Spleen (tissue), 11 donors: ENCODE measurements around the gene AP5B1. TPM values are rescaled to one million over a fixed set of nuclear protein-coding genes. Genes with fewer than 3 reads are reported as not detected.

Source experiments
- DNase-seq: peaks from one replicate; pipeline ENCODE4 v3.0.0-alpha.2; 2020
- H3K27ac ChIP-seq, 8 donors: fragments of 200-600 bp; sonication (generic) in 7 of 8; 1 replicate in 4 of 8; 2 replicates in 4 of 8; pipeline versions ENCODE4 v1.5.0 to v1.8.0; 2016 to 2021; ENCODE audit warnings: inconsistent platforms in 4 of 8, mild to moderate bottlenecking in 4 of 8, moderate library complexity in 1 of 8
- H3K27me3 ChIP-seq, 7 donors: fragments of 200-600 bp; sonication (generic) in 6 of 7; replicated peaks in 1 of 7; 1 replicate in 4 of 7; 2 replicates in 3 of 7; pipeline versions ENCODE4 v1.5.0 to v1.8.0; 2016 to 2021; ENCODE audit warnings: inconsistent platforms in 3 of 7, mild to moderate bottlenecking in 1 of 7
- H3K36me3 ChIP-seq, 6 donors: fragments of 200-600 bp; sonication (generic) in 5 of 6; 1 replicate in 4 of 6; 2 replicates in 2 of 6; pipeline versions ENCODE4 v1.5.0 to v1.8.0; 2016 to 2021; ENCODE audit warnings: inconsistent platforms in 2 of 6
- H3K4me1 ChIP-seq, 6 donors: fragments of 200-600 bp; sonication (generic) in 5 of 6; 1 replicate in 3 of 6; 2 replicates in 3 of 6; pipeline versions ENCODE4 v1.5.0 to v1.8.0; 2016 to 2021; ENCODE audit warnings: inconsistent platforms in 3 of 6
- H3K4me3 ChIP-seq, 8 donors: fragments of 200-600 bp; sonication (generic) in 7 of 8; 1 replicate in 4 of 8; 2 replicates in 4 of 8; pipeline versions ENCODE4 v1.5.0 to v1.8.0; 2016 to 2021; ENCODE audit warnings: inconsistent platforms in 4 of 8, mild to moderate bottlenecking in 4 of 8, moderate library complexity in 2 of 8
- H3K9me3 ChIP-seq, 8 donors: fragments of 200-600 bp; sonication (generic) in 7 of 8; 1 replicate in 4 of 8; 2 replicates in 4 of 8; pipeline versions ENCODE4 v1.5.0 to v1.8.0; 2016 to 2021; ENCODE audit warnings: inconsistent platforms in 4 of 8
- POLR2A ChIP-seq, 3 donors: fragments of 450-650 bp; IDR thresholded peaks; one replicate each; pipeline ENCODE4 v1.5.1; 2017; ENCODE audit warnings: antibody characterized with exemption in 3 of 3, mild to moderate bottlenecking in 1 of 3
- POLR2AphosphoS5 ChIP-seq, 3 donors: sonication (generic); formaldehyde crosslinking; IDR thresholded peaks; one replicate each; pipeline ENCODE4 v1.5.1; 2017; ENCODE audit warnings: antibody characterized with exemption in 3 of 3
- WGBS, 5 donors: extraction: QIAGEN DNeasy Blood & Tissue Kit in 3 of 5; methylation state at CpG; one replicate each; pipeline versions ENCODE4 v1.1.5 to v1.1.7; 2013 to 2018; 5-methylcytosine and 5-hydroxymethylcytosine counted together
- intact Hi-C: fragments of 100-400 bp; cut with DNase I; formaldehyde crosslinking; loops from one replicate; pipeline ENCODE4 v1.15.0; 2023; ENCODE audit warnings: low total_unique reads
- polyA plus RNA-seq, 3 donors: library from polyadenylated mRNA; stranded (reverse); fragments of 200-250 nt; gene quantifications; one replicate each; pipeline ENCODE4 v1.2.1, GENCODE V29; 2013
- total RNA-seq, 7 donors: library from RNA; depleted of rRNA in 3 of 7; stranded (reverse); fragments of >200 nt in 3 of 7; fragmentation: NEBNext Ultra II Directional in 4 of 7; extraction: Animal tissue kit (Norgen Biotek cat#: 25700) in 4 of 7; gene quantifications; one replicate each; pipeline versions ENCODE4 v1.1.0 to v1.2.1, GENCODE V29; 2016 to 2021
- TF ChIP-seq, protein P1 (sequence below), 11 experiments: fragments of 200-600 bp in 7 of 11; fragments of 450-650 bp in 4 of 11; sonication (generic) in 4 of 11; IDR thresholded peaks in 8 of 11; conservative IDR thresholded peaks in 3 of 11; 1 replicate in 7 of 11; 2 replicates in 4 of 11; pipeline versions ENCODE4 v1.4.0 to v1.8.0; 2016 to 2021; ENCODE audit warnings: antibody characterized with exemption in 11 of 11, inconsistent platforms in 4 of 11, mild to moderate bottlenecking in 1 of 11
- donor health status: healthy with polysubstance abuse.
- donor health status: DM: no; HTN: no; CAD: no; lungs with moderate emphysema.
- donor health status: DM: no; HTN: no; CAD: no.
- donor health status: Bipolar disorder and iron deficiency.
- donor health status: healthy.
- donor health status: DM: no; HTN: no; CAD: no.
- donor health status: DM: yes; HTN: yes; CAD: no.

The AP5B1 gene
- total and polyA plus RNA-seq, 10 donors, result 2.8 to 58.9 (median 29.8) TPM

DNA sequence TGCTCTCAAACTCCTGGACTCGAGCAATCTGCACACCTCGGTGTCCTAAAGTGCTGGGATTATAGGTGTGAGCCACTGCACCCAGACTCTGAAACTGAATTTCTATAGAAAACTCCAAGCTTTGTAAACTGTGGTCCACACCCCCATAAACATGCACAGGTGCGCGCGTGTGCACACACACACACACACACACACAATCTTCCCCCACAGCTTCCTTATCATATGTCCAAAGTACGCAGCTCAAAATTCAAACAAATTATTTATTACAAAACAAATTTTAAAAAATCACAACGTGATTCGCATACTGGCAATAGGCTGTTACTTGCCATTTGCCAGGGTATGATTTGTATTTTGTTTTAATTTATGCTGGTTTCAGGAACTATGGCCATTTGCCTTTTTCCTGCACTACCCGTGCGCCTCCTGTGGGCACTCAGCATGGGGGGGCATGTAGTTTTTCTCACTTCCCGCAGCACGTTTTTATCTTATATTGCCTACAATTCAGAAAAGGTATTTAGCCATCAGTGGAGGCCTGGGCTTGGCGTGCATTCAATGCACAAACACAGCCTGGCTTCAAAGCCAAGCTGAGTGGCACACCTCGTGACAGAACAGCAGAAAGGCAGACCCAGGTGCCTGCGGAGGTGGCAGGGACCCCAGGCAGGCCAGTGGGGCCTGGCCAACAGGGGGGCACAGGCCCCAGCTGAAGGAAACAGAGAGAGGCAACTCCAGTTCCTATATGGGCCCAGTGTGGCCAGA lies 42.2 kb upstream of the AP5B1 start:
- H3K27me3 ChIP-seq, result no peaks in the 10 kb centered on the region
- WGBS, 5 donors, result 74 to 88% (median 83%) methylated on average over 15 of the region's 15 CpGs
- H3K27ac ChIP-seq, result no peak overlapping the region
- intact Hi-C loops, result no loop called here
- peaks cover 0 to 12% (median 5%) of the 10 kb centered on the region in 6 donors for H3K4me1 ChIP-seq
- no peak for DNase-seq
- no peaks in the 10 kb centered on the region for H3K36me3 ChIP-seq
- TF ChIP-seq, protein P1, sequence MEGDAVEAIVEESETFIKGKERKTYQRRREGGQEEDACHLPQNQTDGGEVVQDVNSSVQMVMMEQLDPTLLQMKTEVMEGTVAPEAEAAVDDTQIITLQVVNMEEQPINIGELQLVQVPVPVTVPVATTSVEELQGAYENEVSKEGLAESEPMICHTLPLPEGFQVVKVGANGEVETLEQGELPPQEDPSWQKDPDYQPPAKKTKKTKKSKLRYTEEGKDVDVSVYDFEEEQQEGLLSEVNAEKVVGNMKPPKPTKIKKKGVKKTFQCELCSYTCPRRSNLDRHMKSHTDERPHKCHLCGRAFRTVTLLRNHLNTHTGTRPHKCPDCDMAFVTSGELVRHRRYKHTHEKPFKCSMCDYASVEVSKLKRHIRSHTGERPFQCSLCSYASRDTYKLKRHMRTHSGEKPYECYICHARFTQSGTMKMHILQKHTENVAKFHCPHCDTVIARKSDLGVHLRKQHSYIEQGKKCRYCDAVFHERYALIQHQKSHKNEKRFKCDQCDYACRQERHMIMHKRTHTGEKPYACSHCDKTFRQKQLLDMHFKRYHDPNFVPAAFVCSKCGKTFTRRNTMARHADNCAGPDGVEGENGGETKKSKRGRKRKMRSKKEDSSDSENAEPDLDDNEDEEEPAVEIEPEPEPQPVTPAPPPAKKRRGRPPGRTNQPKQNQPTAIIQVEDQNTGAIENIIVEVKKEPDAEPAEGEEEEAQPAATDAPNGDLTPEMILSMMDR (IDR thresholded peaks at IDR 0.05 in 8 of 11, conservative IDR thresholded peaks at IDR 0.05 in 3 of 11), result no peak
- TF ChIP-seq POLR2AphosphoS5 (IDR thresholded peaks at IDR 0.05) (no peak), POLR2A (IDR thresholded peaks at IDR 0.05) (no peak)
- H3K9me3 ChIP-seq, result no peaks in the 10 kb centered on the region
- no peak overlapping the region for H3K4me3 ChIP-seq

DNA sequence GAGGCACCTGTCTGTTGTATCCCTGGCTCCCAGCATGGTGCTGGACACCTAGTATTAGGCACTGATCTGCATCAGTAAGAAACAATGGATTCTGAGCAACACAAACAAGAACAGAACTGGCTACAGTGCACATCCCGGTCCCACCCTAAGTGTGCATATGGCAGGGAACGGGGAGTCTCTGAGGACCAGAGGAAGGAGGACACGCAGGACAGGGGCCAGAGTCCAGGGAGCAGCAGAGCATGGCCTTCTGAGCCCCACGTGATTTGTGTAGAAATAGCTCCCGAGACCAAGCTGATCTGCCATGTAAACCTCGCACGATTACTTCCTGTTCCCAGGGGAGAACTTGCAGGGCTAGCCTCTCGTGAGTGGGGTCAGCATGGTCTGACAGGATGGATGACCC lies 40.3 kb upstream of the AP5B1 start:
- WGBS, 5 donors, result 40 to 70% (median 54%) methylated on average over 8 of the region's 8 CpGs
- intact Hi-C loops, result no loop called here
- no peak overlapping the region for H3K27ac ChIP-seq
- no peaks in the 10 kb centered on the region for H3K27me3 ChIP-seq
- TF ChIP-seq, protein P1 (IDR thresholded peaks at IDR 0.05 in 8 of 11, conservative IDR thresholded peaks at IDR 0.05 in 3 of 11), result no peak
- no peak for TF ChIP-seq POLR2A (IDR thresholded peaks at IDR 0.05)
- DNase-seq, result no peak
- no peak overlapping the region for H3K4me3 ChIP-seq
- no peaks in the 10 kb centered on the region for H3K36me3 ChIP-seq
- no peaks in the 10 kb centered on the region for H3K9me3 ChIP-seq
- H3K4me1 ChIP-seq, result peaks cover 4 to 29% (median 21%) of the 10 kb centered on the region in 6 donors

DNA sequence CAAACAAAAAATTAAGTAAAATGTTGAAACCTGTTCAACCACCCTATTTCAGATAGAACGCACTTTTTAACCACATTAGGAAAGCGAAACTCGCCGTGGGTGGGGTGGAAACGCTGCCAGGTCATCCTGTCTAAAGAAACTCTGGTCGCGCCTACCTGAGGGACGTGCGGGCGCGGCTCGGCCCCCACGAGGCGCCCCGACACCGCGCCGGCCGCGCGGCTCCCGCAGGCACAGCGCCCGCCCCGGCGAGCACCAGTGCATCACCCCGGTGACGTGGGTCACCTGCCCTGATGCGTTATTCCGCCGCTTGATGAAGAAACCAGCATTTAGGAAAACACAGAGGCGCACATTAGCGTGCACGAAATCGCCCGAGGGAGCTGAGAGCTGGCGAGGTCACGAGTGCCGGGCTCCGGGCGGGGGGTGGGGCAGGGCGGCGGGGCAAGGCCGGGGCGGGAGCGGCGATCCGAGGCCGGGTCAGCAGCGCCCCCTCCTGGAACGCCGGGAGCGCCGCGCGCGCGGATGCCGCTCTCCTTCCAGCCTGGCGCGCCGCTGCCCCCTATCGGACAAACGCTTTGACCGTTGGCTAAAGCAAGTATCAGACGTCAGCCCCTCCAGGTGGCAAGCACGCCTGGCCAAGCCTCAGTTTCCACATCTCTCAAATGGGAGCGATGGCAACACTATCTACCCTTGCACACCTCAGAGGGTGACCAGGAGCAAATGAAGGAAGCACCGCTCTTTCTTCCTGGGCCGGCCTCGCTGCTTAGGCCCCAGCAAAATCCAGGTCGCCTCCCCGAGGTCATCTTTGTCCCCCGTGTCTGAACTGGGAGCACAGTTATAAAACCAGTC lies 37.3 kb upstream of the AP5B1 start:
- peak overlapping the region; percentile 43 to 91 (median 66) for H3K4me3 ChIP-seq
- H3K36me3 ChIP-seq, result peaks cover 0 to 10% (median 0%) of the 10 kb centered on the region in 6 donors
- intact Hi-C loops, result loop anchor here (5.0 to 10.0 kb wide), 3 partner anchors 46 to 191 kb away; partner anchors contain the start of gene KAT5
- H3K9me3 ChIP-seq, result no peaks in the 10 kb centered on the region
- TF ChIP-seq POLR2A (IDR thresholded peaks at IDR 0.05) (no peak), POLR2AphosphoS5 (IDR thresholded peaks at IDR 0.05) (peak; percentile 70 to 85 (median 75))
- TF ChIP-seq, protein P1 (IDR thresholded peaks at IDR 0.05 in 8 of 11, conservative IDR thresholded peaks at IDR 0.05 in 3 of 11), result peak; percentile 89 to 100 (median 100)
- H3K4me1 ChIP-seq, result peaks cover 4 to 31% (median 21%) of the 10 kb centered on the region in 6 donors
- no peaks in the 10 kb centered on the region for H3K27me3 ChIP-seq
- H3K27ac ChIP-seq, result peak overlapping the region; percentile 69 to 91 (median 85)
- DNase-seq, result peak; percentile 99
- WGBS, 5 donors, result 5 to 24% (median 6%) methylated on average over 21 to 74 of the region's 74 CpGs
